ENCODE data around the gene TFF3.

GRCh38 chr21:42316891-42317290 is 1.7 kb upstream of the TFF3 start:
- TF ChIP-seq CTCF (conservative IDR thresholded peaks at IDR 0.05 in 1 of 2, IDR thresholded peaks at IDR 0.05 in 1 of 2; ENCODE audit: low read depth in 1 of 2, low read length in 2 of 2) (no peak), EZH2 (IDR thresholded peaks at IDR 0.05; ENCODE audit: low read length, missing control alignments) (no peak)
